Measurements from ENCODE around the gene PADI1.

DNA sequence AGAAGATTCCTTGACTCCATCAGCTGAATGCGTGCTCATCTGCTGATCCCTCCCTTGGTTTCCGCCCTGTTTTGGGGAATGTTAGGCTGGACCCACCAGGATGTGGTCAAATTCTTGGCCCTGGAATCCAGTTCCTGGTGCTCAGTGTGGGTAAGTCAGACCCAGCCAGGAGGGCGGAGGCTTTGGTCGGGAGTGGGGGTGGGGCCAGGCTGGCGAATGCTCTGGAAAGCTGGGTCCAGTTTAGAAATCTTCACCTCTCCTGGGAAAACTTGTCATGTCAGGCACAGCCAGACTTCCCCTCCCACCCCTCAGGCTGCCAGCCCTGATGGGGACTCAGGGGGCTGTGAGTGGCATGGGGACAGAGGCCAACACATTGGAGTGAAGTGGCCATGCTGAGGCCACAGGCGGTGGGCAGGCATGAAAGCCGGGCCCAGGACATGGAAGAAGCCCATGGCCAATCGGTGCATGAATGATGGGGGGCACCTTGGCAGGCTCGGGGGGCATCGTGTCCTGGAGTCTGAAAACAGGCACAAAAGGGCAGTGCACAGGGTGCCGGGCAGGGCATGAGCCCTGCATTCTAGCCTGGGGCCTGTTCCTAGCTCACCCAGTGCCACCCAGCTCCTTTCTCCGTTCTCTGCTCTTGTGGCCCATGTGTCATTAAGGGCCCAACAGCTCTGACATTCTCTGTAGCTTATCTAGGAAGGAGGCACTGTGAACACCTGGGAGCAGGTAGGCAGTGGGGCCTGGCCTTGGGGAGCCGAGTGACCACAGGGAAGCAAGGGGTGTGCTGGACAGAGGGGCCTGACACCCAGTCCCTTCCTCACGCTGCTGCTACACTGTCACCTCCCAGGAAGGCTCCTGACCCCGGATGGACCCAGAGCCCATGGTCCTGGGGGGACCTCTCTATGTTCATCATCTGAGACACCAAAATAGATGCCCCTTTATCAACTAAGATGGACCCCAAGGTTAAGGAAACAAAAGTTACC lies 14.6 kb upstream of the PADI1 start:
- TF ChIP-seq CTCF (IDR thresholded peaks at IDR 0.05), result no peak
- TF ChIP-seq POLR2A (IDR thresholded peaks at IDR 0.05), result no peak
